ENCODE results near the gene TRIM62.

DNA sequence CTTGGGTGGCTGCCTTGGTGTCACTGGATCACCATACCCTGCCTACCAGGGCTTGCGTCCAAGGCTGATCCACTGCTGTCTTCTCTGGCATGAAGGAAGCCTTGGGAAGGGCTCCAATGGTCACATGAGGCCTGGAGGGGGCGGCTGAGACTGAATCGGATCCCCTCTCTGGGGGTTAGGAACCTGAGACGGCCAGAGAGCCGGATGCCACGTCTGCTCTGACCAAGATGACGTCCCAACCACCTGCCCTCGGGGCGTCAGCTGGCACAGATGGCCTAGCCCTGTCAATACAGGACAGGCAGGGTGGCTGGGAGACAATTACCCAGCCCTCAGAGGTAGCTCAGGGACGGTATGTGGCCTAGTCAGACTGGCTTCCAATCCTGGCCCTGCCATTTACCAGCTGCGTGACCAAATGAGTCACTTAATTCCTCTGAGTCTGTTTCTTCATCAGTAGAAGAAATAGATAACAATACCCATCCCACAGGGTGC is 5.4 kb downstream of the TRIM62 start:
- TF ChIP-seq POLR2A (IDR thresholded peaks at IDR 0.05; ENCODE audit: low read length) (no peak), GATA1 (IDR thresholded peaks at IDR 0.05; ENCODE audit: low read depth, low read length) (no peak)
